Trophoblast cell (in vitro differentiated cells and primary cell): ENCODE measurements around the gene STON2.

Source experiments
- DNase-seq, 2 donors: peaks; one replicate each; pipeline ENCODE4 v3.0.0-alpha.2; 2016
- H2AFZ ChIP-seq: 2 replicates; pipeline ENCODE4 v1.6.1; 2013; ENCODE audit warnings: low read length, moderate library complexity, mild to moderate bottlenecking; ENCODE audit not compliant: insufficient read depth, poor library complexity
- H2AK5ac ChIP-seq: 2 replicates; pipeline ENCODE4 v1.6.1; 2013; ENCODE audit warnings: mild to moderate bottlenecking, low read length
- H2BK120ac ChIP-seq: 2 replicates; pipeline ENCODE4 v1.6.1; 2013; ENCODE audit warnings: low read length, mild to moderate bottlenecking, moderate library complexity; ENCODE audit not compliant: insufficient read depth, poor library complexity
- H2BK12ac ChIP-seq: 2 replicates; pipeline ENCODE4 v1.6.1; 2013; ENCODE audit warnings: mild to moderate bottlenecking, low read length, moderate library complexity
- H2BK5ac ChIP-seq: 2 replicates; pipeline ENCODE4 v1.6.1; 2013; ENCODE audit warnings: low read length, low read depth, moderate library complexity, mild to moderate bottlenecking; ENCODE audit not compliant: poor library complexity
- H3K14ac ChIP-seq: 2 replicates; pipeline ENCODE4 v1.6.1; 2013; ENCODE audit warnings: mild to moderate bottlenecking, low read length
- H3K18ac ChIP-seq: 2 replicates; pipeline ENCODE4 v1.6.1; 2013; ENCODE audit warnings: mild to moderate bottlenecking, low read length
- H3K23ac ChIP-seq: 2 replicates; pipeline ENCODE4 v1.6.1; 2013; ENCODE audit warnings: low read length
- H3K27ac ChIP-seq: 2 replicates; pipeline ENCODE4 v1.5.1; 2013; ENCODE audit warnings: low read depth, mild to moderate bottlenecking, inconsistent platforms, low read length, moderate library complexity
- H3K27me3 ChIP-seq: 2 replicates; pipeline ENCODE4 v1.6.1; 2013; ENCODE audit warnings: inconsistent platforms, mild to moderate bottlenecking, low read length, moderate library complexity; ENCODE audit not compliant: insufficient read depth
- H3K36me3 ChIP-seq, 2 experiments: 1 replicate in 1 of 2; 2 replicates in 1 of 2; pipeline ENCODE4 v1.6.1; 2013; ENCODE audit warnings: low read length in 2 of 2, mild to moderate bottlenecking in 2 of 2, moderate library complexity in 1 of 2; ENCODE audit not compliant: insufficient read depth in 2 of 2, control insufficient read depth in 1 of 2
- H3K4ac ChIP-seq: 2 replicates; pipeline ENCODE4 v1.6.1; 2013; ENCODE audit warnings: low read depth, mild to moderate bottlenecking, low read length, moderate library complexity
- H3K4me1 ChIP-seq, 2 experiments: 1 replicate in 1 of 2; 2 replicates in 1 of 2; pipeline ENCODE4 v1.6.1; 2013; ENCODE audit warnings: low read length in 2 of 2, mild to moderate bottlenecking in 2 of 2, moderate library complexity in 1 of 2; ENCODE audit not compliant: insufficient read depth in 2 of 2, control insufficient read depth in 1 of 2
- H3K4me2 ChIP-seq: 2 replicates; pipeline ENCODE4 v1.6.1; 2013; ENCODE audit warnings: inconsistent platforms, mild to moderate bottlenecking, low read length, moderate library complexity
- H3K4me3 ChIP-seq: 2 replicates; pipeline ENCODE4 v1.5.1; 2013; ENCODE audit warnings: mild to moderate bottlenecking, low read depth, low read length, inconsistent platforms
- H3K79me1 ChIP-seq: one replicate; pipeline ENCODE4 v1.6.1; 2013; ENCODE audit warnings: low read length
- H3K79me2 ChIP-seq: 2 replicates; pipeline ENCODE4 v1.6.1; 2013; ENCODE audit warnings: low read length, mild to moderate bottlenecking; ENCODE audit not compliant: control insufficient read depth, insufficient read depth, poor library complexity
- H3K9ac ChIP-seq: 2 replicates; pipeline ENCODE4 v1.6.1; 2013; ENCODE audit warnings: mild to moderate bottlenecking, low read length
- H3K9me3 ChIP-seq: 2 replicates; pipeline ENCODE4 v1.6.1; 2013; ENCODE audit warnings: low read depth, mild to moderate bottlenecking, control low read depth, inconsistent platforms, low read length; ENCODE audit not compliant: insufficient read depth
- H4K12ac ChIP-seq: 2 replicates; pipeline ENCODE4 v1.6.1; 2013; ENCODE audit warnings: low read depth, mild to moderate bottlenecking, low read length, moderate library complexity
- H4K8ac ChIP-seq: 2 replicates; pipeline ENCODE4 v1.6.1; 2013; ENCODE audit warnings: low read depth, mild to moderate bottlenecking, low read length, moderate library complexity
- H4K91ac ChIP-seq: one replicate; pipeline ENCODE4 v1.6.1; 2013; ENCODE audit warnings: low read depth, mild to moderate bottlenecking, low read length, moderate library complexity
- whole genome bisulfite sequencing: extraction: QIAGEN DNeasy Blood & Tissue Kit; methylation state at CpG from one replicate; pipeline ENCODE4 v1.1.7; 2013; ENCODE audit warnings: missing lambda C conversion rate; ENCODE audit not compliant: insufficient read length, insufficient coverage; ENCODE audit errors: extremely low coverage; 5-methylcytosine and 5-hydroxymethylcytosine counted together

STON2 gene

GRCh38 chr14:81301813-81302212 lies 98.3 kb downstream of the STON2 start:
- H3K36me3 ChIP-seq = no peaks in the 10 kb centered on the region
- H2BK120ac ChIP-seq = no peak overlapping the region
- no peak overlapping the region for H3K4me3 ChIP-seq
- no peak overlapping the region for H4K12ac ChIP-seq
- H3K18ac ChIP-seq = no peak overlapping the region
- H4K91ac ChIP-seq = no peak overlapping the region
- no peak overlapping the region for H3K9ac ChIP-seq
- H3K4me1 ChIP-seq = peaks cover 4 to 13% of the 10 kb centered on the region in 2 experiments
- DNase-seq = no peak
- H3K4me2 ChIP-seq = no peak overlapping the region
- H3K27me3 ChIP-seq = no peaks in the 10 kb centered on the region
- no peak overlapping the region for H3K27ac ChIP-seq
- H2BK5ac ChIP-seq = no peak overlapping the region
- WGBS = no CpG with 5 or more reads among the region's 1 CpG
- no peak overlapping the region for H2AK5ac ChIP-seq
- peaks cover 2% of the 10 kb centered on the region for H3K79me2 ChIP-seq
- no peak overlapping the region for H2AFZ ChIP-seq
- no peak overlapping the region for H3K4ac ChIP-seq
- no peak overlapping the region for H2BK12ac ChIP-seq
- H4K8ac ChIP-seq = no peak overlapping the region
- H3K14ac ChIP-seq = no peak overlapping the region
- H3K23ac ChIP-seq = no peak overlapping the region
- H3K79me1 ChIP-seq = no peaks in the 10 kb centered on the region
- no peaks in the 10 kb centered on the region for H3K9me3 ChIP-seq

GRCh38 chr14:81301371-81301770 lies 98.8 kb downstream of the STON2 start:
- H3K4ac ChIP-seq = no peak overlapping the region
- peaks cover 4 to 13% of the 10 kb centered on the region in 2 experiments for H3K4me1 ChIP-seq

GRCh38 chr14:81298911-81299310 lies 101.2 kb downstream of the STON2 start:
- Histone ChIP-seq H3K4me2 (no peak overlapping the region), H3K9ac (no peak overlapping the region), H3K9me3 (no peaks in the 10 kb centered on the region), H4K12ac (no peak overlapping the region), H3K18ac (no peak overlapping the region), H2AFZ (no peak overlapping the region), H3K4ac (peak overlapping the region; percentile 88), H3K4me3 (no peak overlapping the region), H3K14ac (no peak overlapping the region), H3K27ac (no peak overlapping the region), H3K79me1 (no peaks in the 10 kb centered on the region), H4K91ac (no peak overlapping the region), H2BK120ac (no peak overlapping the region), H2BK12ac (no peak overlapping the region), H3K27me3 (no peaks in the 10 kb centered on the region), H3K79me2 (peaks cover 2% of the 10 kb centered on the region), H3K23ac (no peak overlapping the region), H2AK5ac (no peak overlapping the region), H3K4me1 (peaks cover 4 to 16% of the 10 kb centered on the region in 2 experiments), H3K36me3 (no peaks in the 10 kb centered on the region), H4K8ac (peak overlapping the region; percentile 18), H2BK5ac (no peak overlapping the region)
- no CpG with 5 or more reads among the region's 2 CpGs for WGBS
- no peak for DNase-seq

More at GRCh38 chr14:81301371-81301770, 98.8 kb downstream of the STON2 start:
- Histone ChIP-seq H3K9me3 (no peaks in the 10 kb centered on the region), H2AK5ac (no peak overlapping the region), H3K4me2 (no peak overlapping the region), H3K79me1 (no peaks in the 10 kb centered on the region), H3K79me2 (peaks cover 2% of the 10 kb centered on the region), H4K12ac (no peak overlapping the region), H3K9ac (no peak overlapping the region), H3K18ac (no peak overlapping the region), H4K8ac (no peak overlapping the region), H2AFZ (no peak overlapping the region), H2BK5ac (no peak overlapping the region), H3K14ac (no peak overlapping the region), H3K4me3 (no peak overlapping the region), H3K23ac (no peak overlapping the region), H2BK12ac (no peak overlapping the region), H3K27ac (no peak overlapping the region), H3K27me3 (no peaks in the 10 kb centered on the region), H3K36me3 (no peaks in the 10 kb centered on the region), H4K91ac (no peak overlapping the region), H2BK120ac (no peak overlapping the region)
- no peak for DNase-seq
- WGBS = no CpG with 5 or more reads among the region's 1 CpG

GRCh38 chr14:81298122-81298521 lies 102.0 kb downstream of the STON2 start:
- Histone ChIP-seq H3K18ac (no peak overlapping the region), H3K27ac (no peak overlapping the region), H3K79me2 (peaks cover 2% of the 10 kb centered on the region), H2AFZ (no peak overlapping the region), H4K8ac (no peak overlapping the region), H2AK5ac (no peak overlapping the region), H3K4me2 (no peak overlapping the region), H3K4me1 (peaks cover 0 to 9% of the 10 kb centered on the region in 2 experiments), H3K9ac (no peak overlapping the region), H3K4me3 (no peak overlapping the region), H2BK12ac (no peak overlapping the region), H3K23ac (no peak overlapping the region), H2BK5ac (peak overlapping the region; percentile 31), H3K14ac (no peak overlapping the region), H3K79me1 (no peaks in the 10 kb centered on the region), H3K27me3 (no peaks in the 10 kb centered on the region), H4K91ac (no peak overlapping the region), H3K4ac (peak overlapping the region; percentile 21), H3K36me3 (no peaks in the 10 kb centered on the region), H2BK120ac (no peak overlapping the region), H3K9me3 (no peaks in the 10 kb centered on the region), H4K12ac (no peak overlapping the region)
- WGBS = no CpG with 5 or more reads among the region's 2 CpGs
- no peak for DNase-seq
